GM12865 (cell line): ENCODE results near the gene SEL1L3.
A peak's percentile ranks its signal among the peaks of the same experiment; 100 is the strongest.

ENCODE experiments used
- DNase-seq: peaks from one replicate; pipeline ENCODE4 v3.0.0; 2010; ENCODE audit warnings: low read depth
- H3K4me3 ChIP-seq: 2 replicates; pipeline ENCODE4 v1.5.1; 2011; ENCODE audit warnings: mild to moderate bottlenecking, low read depth, low read length, control low read depth
- CTCF ChIP-seq: IDR thresholded peaks from 2 replicates; pipeline ENCODE4 v1.5.1; 2011; ENCODE audit warnings: low read length, control low read depth, low read depth, inconsistent platforms; ENCODE audit not compliant: insufficient read depth; ENCODE audit errors: missing control alignments

SEL1L3 gene

DNA sequence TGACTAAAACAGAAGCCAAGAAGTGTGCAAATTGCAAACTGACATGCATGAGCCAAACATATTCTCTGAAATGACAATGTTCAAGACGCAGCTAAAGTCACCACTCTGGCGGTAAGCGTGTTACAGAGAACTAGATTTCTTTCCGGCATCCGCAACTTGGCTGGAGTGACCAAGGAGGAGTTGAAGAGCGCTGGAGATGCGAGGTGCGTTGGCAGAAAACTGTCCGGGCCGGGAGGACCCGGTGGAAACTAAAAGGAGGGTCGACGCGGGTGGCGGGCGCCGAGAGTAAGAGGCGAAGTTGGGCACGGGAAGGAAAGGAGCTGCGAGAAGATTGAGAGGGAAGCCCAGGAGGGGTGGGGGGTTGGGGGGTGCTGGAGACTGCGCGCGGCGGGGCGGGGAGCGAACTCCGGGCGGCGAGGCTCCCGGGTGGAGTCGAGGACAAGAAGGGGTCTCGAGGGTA is 807 bp downstream of the SEL1L3 start:
- no peak for DNase-seq
- TF ChIP-seq CTCF: no peak
- peak overlapping the region; percentile 42 for H3K4me3 ChIP-seq

- DNase-seq: no peak
- no peak overlapping the region for H3K4me3 ChIP-seq
- TF ChIP-seq CTCF: no peak
Measured at GRCh38 chr4:25861280-25861950, 1.4 kb downstream of the SEL1L3 start.

DNA sequence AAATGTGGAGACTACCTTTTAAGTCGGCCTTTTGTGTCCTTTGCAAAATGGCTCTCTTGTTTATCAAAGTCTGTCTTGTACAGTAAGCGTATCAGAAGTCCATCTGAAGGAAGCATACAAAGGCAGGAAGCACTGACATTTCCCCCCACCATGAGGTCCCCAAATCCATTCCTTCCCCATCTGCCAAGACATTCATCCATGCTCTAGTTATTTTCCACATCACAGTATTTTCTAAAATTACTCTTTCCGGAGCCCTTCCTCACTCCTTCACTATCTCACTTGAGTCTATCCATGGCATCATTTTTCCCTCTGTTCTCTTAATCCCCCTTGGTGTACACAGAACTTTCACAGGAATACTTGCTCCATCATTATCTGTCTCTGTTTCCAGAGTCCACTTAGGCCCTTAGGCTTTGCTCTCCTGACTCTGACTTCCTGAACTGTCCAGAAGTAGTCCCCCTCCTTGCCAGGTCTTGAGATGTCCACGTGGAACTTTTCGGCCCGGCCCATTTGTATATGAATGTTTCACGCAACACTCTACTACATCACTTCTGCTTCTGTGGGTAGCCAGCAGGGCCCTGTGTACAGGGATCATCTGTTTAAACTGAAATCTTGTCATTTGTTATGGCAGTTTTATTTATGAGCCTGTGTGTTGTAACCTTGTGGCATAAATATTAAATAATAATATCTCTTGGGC is 2.1 kb downstream of the SEL1L3 start:
- H3K4me3 ChIP-seq: no peak overlapping the region
- DNase-seq: no peak
- no peak for TF ChIP-seq CTCF

DNA sequence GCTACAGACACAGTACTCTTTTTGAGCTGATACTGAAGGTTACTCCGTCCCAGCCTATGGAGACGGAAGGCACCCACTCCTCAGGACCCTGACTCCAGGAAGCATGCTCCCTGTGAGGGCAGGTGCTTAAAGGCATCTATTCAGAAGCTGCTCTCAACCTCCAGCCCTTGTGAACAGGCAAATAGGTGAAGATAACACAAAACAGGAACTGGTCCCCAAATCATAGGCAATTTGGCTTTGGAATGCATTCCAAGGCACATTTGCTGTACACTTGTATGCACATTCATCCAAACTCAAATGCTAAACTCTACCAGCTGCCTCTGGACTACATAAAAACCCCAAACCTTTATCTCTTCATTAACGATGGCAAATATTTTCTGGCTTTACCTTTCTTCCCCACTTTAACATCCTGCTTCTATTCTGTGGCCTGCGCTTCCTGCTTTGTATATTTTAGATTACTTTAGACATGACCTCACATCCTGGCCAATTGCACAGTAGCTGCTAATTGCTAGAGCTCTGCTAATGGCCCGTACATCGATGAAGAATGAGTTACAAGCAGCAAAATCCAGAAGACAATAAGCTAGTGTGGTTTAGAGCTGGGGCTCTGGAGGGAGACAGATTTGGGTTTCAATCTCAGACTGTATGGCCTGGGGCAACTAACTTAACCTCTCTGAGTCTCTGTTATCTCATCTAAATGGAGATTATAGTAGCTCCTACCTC is 3.2 kb downstream of the SEL1L3 start:
- H3K4me3 ChIP-seq: no peak overlapping the region

GRCh38 chr4:25857851-25858400 is 4.9 kb downstream of the SEL1L3 start:
- DNase-seq: no peak
- no peak overlapping the region for H3K4me3 ChIP-seq
- no peak for TF ChIP-seq CTCF

More for the DNA sequence above, 3.2 kb downstream of the SEL1L3 start:
- DNase-seq: peak; percentile 26
- TF ChIP-seq CTCF: no peak

- no peak for DNase-seq
- H3K4me3 ChIP-seq: no peak overlapping the region
- no peak for TF ChIP-seq CTCF
Measured at GRCh38 chr4:25857403-25857802, 5.4 kb downstream of the SEL1L3 start.
